ENCODE measurements around the gene ARAP1.
A peak's percentile ranks its signal among the peaks of the same experiment; 100 is the strongest.

The ARAP1 gene

DNA sequence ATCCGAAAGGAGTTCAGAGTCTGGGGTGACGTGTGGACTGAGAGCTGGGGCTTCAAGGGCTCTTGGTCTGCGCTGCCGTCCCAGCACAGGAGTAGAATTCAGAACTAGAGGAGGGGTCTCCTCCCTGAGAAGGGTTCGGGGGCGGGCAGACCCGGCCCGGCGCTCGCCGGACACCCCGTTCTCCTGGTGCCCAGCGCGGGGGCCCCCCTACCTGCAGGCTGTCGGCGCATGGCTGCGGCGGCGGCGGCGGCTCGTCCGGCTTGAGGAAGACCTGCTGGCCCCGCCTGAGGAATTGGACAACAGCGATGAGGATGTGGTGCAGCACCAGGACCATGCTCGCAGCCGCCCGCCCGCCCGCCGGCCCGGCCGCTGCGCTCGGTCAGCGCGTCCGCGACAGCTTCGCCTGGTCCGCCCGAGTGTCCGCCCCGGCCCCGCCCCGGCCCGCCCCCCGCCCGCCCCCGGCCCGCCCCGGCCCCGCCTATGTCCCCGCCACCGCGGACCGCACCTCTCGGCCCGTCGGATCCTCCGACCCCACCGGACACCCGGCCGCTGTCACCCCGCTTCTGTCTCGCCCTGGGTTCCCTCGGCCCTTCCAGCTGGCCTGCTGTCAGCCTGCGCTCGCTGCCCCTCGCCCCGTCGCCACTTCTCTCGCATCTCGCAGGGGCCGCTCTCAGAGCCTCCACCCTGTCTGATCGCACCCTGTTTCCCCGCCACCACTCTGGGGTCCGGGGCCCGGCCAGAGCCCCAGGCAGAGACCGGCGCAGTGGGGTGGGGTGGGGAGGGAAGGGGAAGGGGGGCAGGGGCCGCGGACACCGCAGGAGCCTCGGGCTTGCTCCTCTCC lies 109.9 kb downstream of the ARAP1 start:
- no peak for DNase-seq (ENCODE audit: low read depth, low spot score)
- peaks cover 17% of the 10 kb centered on the region for H3K4me1 ChIP-seq (ENCODE audit: insufficient read depth, insufficient read length)
- H3K9me3 ChIP-seq (ENCODE audit: insufficient read depth, low read length): no peaks in the 10 kb centered on the region
- peak overlapping the region; percentile 26 for H3K4me3 ChIP-seq (ENCODE audit: insufficient read length, low read depth)
- TF ChIP-seq SUZ12 (IDR thresholded peaks at IDR 0.05; ENCODE audit: extremely low read depth, insufficient read depth, insufficient read length) (peak; percentile 6), ZNF274 (IDR thresholded peaks at IDR 0.05; ENCODE audit: low read depth, low read length) (no peak), YY1 (IDR thresholded peaks at IDR 0.05; ENCODE audit: insufficient read depth, insufficient read length) (no peak)
- peaks cover 28% of the 10 kb centered on the region for H3K27me3 ChIP-seq (ENCODE audit: insufficient read depth, insufficient read length)
- peak overlapping the region; percentile 61 for H3K9ac ChIP-seq (ENCODE audit: insufficient read length, low read depth)
- no peaks in the 10 kb centered on the region for H3K36me3 ChIP-seq (ENCODE audit: insufficient read depth, insufficient read length, low read length)

GRCh38 chr11:72641522-72642042 lies 110.6 kb downstream of the ARAP1 start:
- DNase-seq (ENCODE audit: low read depth, low spot score): no peak
- Histone ChIP-seq H3K9ac (ENCODE audit: insufficient read length, low read depth) (peak overlapping the region; percentile 32), H3K4me1 (ENCODE audit: insufficient read depth, insufficient read length) (peaks cover 18% of the 10 kb centered on the region), H3K27me3 (ENCODE audit: insufficient read depth, insufficient read length) (peaks cover 28% of the 10 kb centered on the region), H3K4me3 (ENCODE audit: insufficient read length, low read depth) (no peak overlapping the region), H3K9me3 (ENCODE audit: insufficient read depth, low read length) (no peaks in the 10 kb centered on the region), H3K36me3 (ENCODE audit: insufficient read depth, insufficient read length, low read length) (no peaks in the 10 kb centered on the region)
- no peak for TF ChIP-seq YY1 (IDR thresholded peaks at IDR 0.05; ENCODE audit: insufficient read depth, insufficient read length)
- peak; percentile 11 for TF ChIP-seq SUZ12 (IDR thresholded peaks at IDR 0.05; ENCODE audit: extremely low read depth, insufficient read depth, insufficient read length)

GRCh38 chr11:72639502-72640375 lies 112.5 kb downstream of the ARAP1 start:
- H3K9me3 ChIP-seq (ENCODE audit: insufficient read depth, low read length): no peaks in the 10 kb centered on the region
- no peaks in the 10 kb centered on the region for H3K36me3 ChIP-seq (ENCODE audit: insufficient read depth, insufficient read length, low read length)
- no peak overlapping the region for H3K4me3 ChIP-seq (ENCODE audit: insufficient read length, low read depth)
- no peak overlapping the region for H3K9ac ChIP-seq (ENCODE audit: insufficient read length, low read depth)
- H3K4me1 ChIP-seq (ENCODE audit: insufficient read depth, insufficient read length): peaks cover 23% of the 10 kb centered on the region
- TF ChIP-seq YY1 (IDR thresholded peaks at IDR 0.05; ENCODE audit: insufficient read depth, insufficient read length) (no peak), SUZ12 (IDR thresholded peaks at IDR 0.05; ENCODE audit: extremely low read depth, insufficient read depth, insufficient read length) (no peak), ZNF274 (IDR thresholded peaks at IDR 0.05; ENCODE audit: low read depth, low read length) (no peak)
- DNase-seq (ENCODE audit: low read depth, low spot score): no peak
- peaks cover 28% of the 10 kb centered on the region for H3K27me3 ChIP-seq (ENCODE audit: insufficient read depth, insufficient read length)

DNA sequence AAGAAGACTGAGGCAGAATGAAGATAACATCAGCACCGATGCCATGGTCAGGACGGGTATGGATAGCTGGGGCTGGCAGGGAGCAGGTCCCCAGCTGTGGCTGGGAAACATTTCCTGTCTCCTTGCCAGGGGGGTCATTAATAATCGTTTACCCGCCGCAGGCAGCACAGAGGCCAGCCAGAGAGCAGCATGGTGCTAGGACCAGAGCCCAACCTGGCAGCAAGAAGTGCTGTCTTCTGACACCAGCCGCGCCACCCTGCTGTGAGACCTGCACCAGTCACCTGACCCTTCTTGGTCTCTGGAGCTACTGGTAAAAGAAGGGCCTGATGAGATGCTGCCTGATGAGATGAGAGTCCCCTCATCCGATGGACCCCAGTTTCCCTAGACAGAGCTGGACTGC lies 114.3 kb downstream of the ARAP1 start:
- no peak for DNase-seq (ENCODE audit: low read depth, low spot score)
- no peaks in the 10 kb centered on the region for H3K36me3 ChIP-seq (ENCODE audit: insufficient read depth, insufficient read length, low read length)
- TF ChIP-seq SUZ12 (IDR thresholded peaks at IDR 0.05; ENCODE audit: extremely low read depth, insufficient read depth, insufficient read length) (no peak), YY1 (IDR thresholded peaks at IDR 0.05; ENCODE audit: insufficient read depth, insufficient read length) (no peak), ZNF274 (IDR thresholded peaks at IDR 0.05; ENCODE audit: low read depth, low read length) (no peak)
- no peak overlapping the region for H3K4me3 ChIP-seq (ENCODE audit: insufficient read length, low read depth)
- peaks cover 28% of the 10 kb centered on the region for H3K27me3 ChIP-seq (ENCODE audit: insufficient read depth, insufficient read length)
- no peak overlapping the region for H3K9ac ChIP-seq (ENCODE audit: insufficient read length, low read depth)
- no peaks in the 10 kb centered on the region for H3K9me3 ChIP-seq (ENCODE audit: insufficient read depth, low read length)
- H3K4me1 ChIP-seq (ENCODE audit: insufficient read depth, insufficient read length): peaks cover 31% of the 10 kb centered on the region

GRCh38 chr11:72637198-72637597 lies 115.0 kb downstream of the ARAP1 start:
- TF ChIP-seq ZNF274 (IDR thresholded peaks at IDR 0.05; ENCODE audit: low read depth, low read length) (no peak), YY1 (IDR thresholded peaks at IDR 0.05; ENCODE audit: insufficient read depth, insufficient read length) (no peak), SUZ12 (IDR thresholded peaks at IDR 0.05; ENCODE audit: extremely low read depth, insufficient read depth, insufficient read length) (no peak)
- Histone ChIP-seq H3K4me3 (ENCODE audit: insufficient read length, low read depth) (no peak overlapping the region), H3K9me3 (ENCODE audit: insufficient read depth, low read length) (no peaks in the 10 kb centered on the region), H3K9ac (ENCODE audit: insufficient read length, low read depth) (no peak overlapping the region), H3K27me3 (ENCODE audit: insufficient read depth, insufficient read length) (peaks cover 28% of the 10 kb centered on the region), H3K36me3 (ENCODE audit: insufficient read depth, insufficient read length, low read length) (no peaks in the 10 kb centered on the region), H3K4me1 (ENCODE audit: insufficient read depth, insufficient read length) (peaks cover 37% of the 10 kb centered on the region)
- no peak for DNase-seq (ENCODE audit: low read depth, low spot score)

DNA sequence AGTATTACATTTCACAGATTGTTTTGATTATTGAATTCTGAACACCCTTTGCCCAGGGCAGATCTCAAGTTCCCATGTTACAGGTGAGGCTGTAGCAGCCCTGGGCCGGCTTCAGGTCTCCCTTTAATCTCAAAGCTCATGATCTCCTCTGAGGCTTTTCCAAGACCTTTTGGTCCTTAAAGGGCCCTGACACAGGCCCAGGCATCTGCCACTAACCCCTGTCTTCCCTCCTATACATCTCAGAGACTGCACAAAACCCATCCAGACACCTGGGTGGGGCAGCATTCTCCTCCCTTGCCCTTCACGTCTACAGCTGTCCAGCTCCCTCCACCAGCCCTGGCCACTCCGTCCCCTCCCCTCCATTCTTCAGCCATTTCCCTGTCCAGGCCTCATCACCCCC lies 115.8 kb downstream of the ARAP1 start:
- Histone ChIP-seq H3K27me3 (ENCODE audit: insufficient read depth, insufficient read length) (peaks cover 20% of the 10 kb centered on the region), H3K9ac (ENCODE audit: insufficient read length, low read depth) (no peak overlapping the region), H3K4me1 (ENCODE audit: insufficient read depth, insufficient read length) (peaks cover 42% of the 10 kb centered on the region), H3K36me3 (ENCODE audit: insufficient read depth, insufficient read length, low read length) (no peaks in the 10 kb centered on the region), H3K9me3 (ENCODE audit: insufficient read depth, low read length) (no peaks in the 10 kb centered on the region), H3K4me3 (ENCODE audit: insufficient read length, low read depth) (no peak overlapping the region)
- TF ChIP-seq SUZ12 (IDR thresholded peaks at IDR 0.05; ENCODE audit: extremely low read depth, insufficient read depth, insufficient read length) (no peak), ZNF274 (IDR thresholded peaks at IDR 0.05; ENCODE audit: low read depth, low read length) (no peak), YY1 (IDR thresholded peaks at IDR 0.05; ENCODE audit: insufficient read depth, insufficient read length) (no peak)
- no peak for DNase-seq (ENCODE audit: low read depth, low spot score)

DNA sequence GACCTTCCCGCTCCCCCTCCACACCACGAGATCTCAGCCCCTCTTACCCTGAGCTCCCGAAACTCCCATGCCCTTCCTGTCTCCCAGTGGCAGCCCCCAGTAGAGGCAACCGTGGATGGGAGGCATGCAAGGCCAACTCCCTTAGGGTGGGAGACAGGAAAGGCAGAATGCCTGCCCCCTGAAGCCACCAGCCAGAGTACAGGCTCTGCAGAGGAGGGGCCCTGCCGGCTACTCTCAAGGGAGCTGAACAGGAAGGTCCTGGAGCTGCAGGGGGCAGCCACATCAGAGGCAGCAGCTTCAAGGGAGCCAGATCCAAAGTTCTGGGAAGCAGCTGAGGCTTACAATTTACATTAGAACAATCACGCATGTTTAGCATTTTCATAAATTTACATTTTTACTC lies 116.3 kb downstream of the ARAP1 start:
- H3K4me1 ChIP-seq (ENCODE audit: insufficient read depth, insufficient read length): peaks cover 42% of the 10 kb centered on the region
- TF ChIP-seq SUZ12 (IDR thresholded peaks at IDR 0.05; ENCODE audit: extremely low read depth, insufficient read depth, insufficient read length) (no peak), YY1 (IDR thresholded peaks at IDR 0.05; ENCODE audit: insufficient read depth, insufficient read length) (no peak), ZNF274 (IDR thresholded peaks at IDR 0.05; ENCODE audit: low read depth, low read length) (no peak)
- DNase-seq (ENCODE audit: low read depth, low spot score): no peak
- no peaks in the 10 kb centered on the region for H3K36me3 ChIP-seq (ENCODE audit: insufficient read depth, insufficient read length, low read length)
- no peak overlapping the region for H3K4me3 ChIP-seq (ENCODE audit: insufficient read length, low read depth)
- H3K9ac ChIP-seq (ENCODE audit: insufficient read length, low read depth): peak overlapping the region; percentile 10
- peaks cover 15% of the 10 kb centered on the region for H3K27me3 ChIP-seq (ENCODE audit: insufficient read depth, insufficient read length)
- H3K9me3 ChIP-seq (ENCODE audit: insufficient read depth, low read length): no peaks in the 10 kb centered on the region
